Measurements from ENCODE around the gene DDIAS. TPM values are rescaled to one million over a fixed set of nuclear protein-coding genes. Genes with fewer than 3 reads are reported as not detected.
"Not testable (repeated sequence)": the region's sequence is repeated elsewhere in the genome, so short reads cannot be mapped to it uniquely, and the experiment has no call there.

Gene DDIAS
- total and polyA plus RNA-seq, 9 donors: 0.38 to 1.2 (median 0.69) TPM; not detected in 1

- intact Hi-C loops (cut with DNase I): no loop called here
- no peak overlapping the region for H3K27ac ChIP-seq
Observed at GRCh38 chr11:82949352-82949751, 47.8 kb downstream of the DDIAS start.

GRCh38 chr11:82950502-82950901, 49.0 kb downstream of the DDIAS start:
- H3K27me3 ChIP-seq; H3K9me3 ChIP-seq; H3K4me3 ChIP-seq; DNase-seq; H3K27ac ChIP-seq; H3K36me3 ChIP-seq; intact Hi-C loops (cut with DNase I); H3K4me1 ChIP-seq (ENCODE audit: insufficient read depth): not testable (repeated sequence)
- WGBS, 3 donors: 93 to 97% (median 96%) methylated on average over 2 of the region's 2 CpGs

More at GRCh38 chr11:82949352-82949751, 47.8 kb downstream of the DDIAS start:
- no peaks in the 10 kb centered on the region for H3K9me3 ChIP-seq
- peaks cover 2% of the 10 kb centered on the region for H3K27me3 ChIP-seq
- no peak overlapping the region for H3K4me3 ChIP-seq
- no peaks in the 10 kb centered on the region for H3K36me3 ChIP-seq
- no peaks in the 10 kb centered on the region for H3K4me1 ChIP-seq (ENCODE audit: insufficient read depth)
- TF ChIP-seq POLR2A (IDR thresholded peaks at IDR 0.05): no peak
- TF ChIP-seq EP300 (IDR thresholded peaks at IDR 0.05): no peak
- TF ChIP-seq CTCF (IDR thresholded peaks at IDR 0.05): no peak
- no peak for DNase-seq

- intact Hi-C loops (cut with DNase I); H3K4me3 ChIP-seq; H3K27ac ChIP-seq; H3K9me3 ChIP-seq; H3K27me3 ChIP-seq; DNase-seq; H3K36me3 ChIP-seq; H3K4me1 ChIP-seq (ENCODE audit: insufficient read depth): not testable (repeated sequence)
- WGBS, 3 donors: 66 to 78% (median 69%) methylated on average over 8 to 9 of the region's 9 CpGs
Observed at GRCh38 chr11:82955736-82956453, 54.4 kb downstream of the DDIAS start.

- H3K27ac ChIP-seq: no peak overlapping the region
- no peaks in the 10 kb centered on the region for H3K9me3 ChIP-seq
- H3K4me1 ChIP-seq (ENCODE audit: insufficient read depth): no peaks in the 10 kb centered on the region
- intact Hi-C loops (cut with DNase I): no loop called here
- no peaks in the 10 kb centered on the region for H3K36me3 ChIP-seq
- no peak for DNase-seq
- 62 to 67% (median 65%) methylated on average over 5 of the region's 5 CpGs for WGBS, 3 donors
- H3K4me3 ChIP-seq: no peak overlapping the region
- no peaks in the 10 kb centered on the region for H3K27me3 ChIP-seq
- TF ChIP-seq POLR2A (IDR thresholded peaks at IDR 0.05) (no peak), EP300 (IDR thresholded peaks at IDR 0.05) (no peak), CTCF (IDR thresholded peaks at IDR 0.05) (no peak)
Observed at GRCh38 chr11:82959987-82960778, 58.6 kb downstream of the DDIAS start.

GRCh38 chr11:82960779-82961143, 59.2 kb downstream of the DDIAS start:
- WGBS, 3 donors: 82 to 88% (median 86%) methylated on average over 2 of the region's 2 CpGs
- DNase-seq: no peak
- Histone ChIP-seq H3K4me1 (ENCODE audit: insufficient read depth) (no peaks in the 10 kb centered on the region), H3K36me3 (no peaks in the 10 kb centered on the region), H3K27ac (no peak overlapping the region), H3K4me3 (no peak overlapping the region), H3K9me3 (no peaks in the 10 kb centered on the region), H3K27me3 (no peaks in the 10 kb centered on the region)
- intact Hi-C loops (cut with DNase I): no loop called here
- TF ChIP-seq CTCF (IDR thresholded peaks at IDR 0.05): no peak
- no peak for TF ChIP-seq EP300 (IDR thresholded peaks at IDR 0.05)
- TF ChIP-seq POLR2A (IDR thresholded peaks at IDR 0.05): no peak

GRCh38 chr11:82962021-82962420, 60.5 kb downstream of the DDIAS start:
- DNase-seq; H3K36me3 ChIP-seq; H3K4me1 ChIP-seq (ENCODE audit: insufficient read depth); H3K27me3 ChIP-seq; H3K4me3 ChIP-seq; H3K27ac ChIP-seq; intact Hi-C loops (cut with DNase I); H3K9me3 ChIP-seq: not testable (repeated sequence)
